T47D (cell line): ENCODE measurements around the gene TOR1B.
"Not testable (repeated sequence)": the region's sequence is repeated elsewhere in the genome, so short reads cannot be mapped to it uniquely, and the experiment has no call there.

Source experiments
- DNase-seq, 2 experiments: peaks; one replicate each; pipeline versions ENCODE4 v3.0.0 to v3.0.0-alpha.2; 2011 to 2012; ENCODE audit warnings: low read depth in 1 of 2, low spot score in 1 of 2
- JUND ChIP-seq: IDR thresholded peaks from 2 replicates; pipeline ENCODE4 v1.6.1; 2012; ENCODE audit warnings: low read depth
- in situ Hi-C: cut with HindIII; loops from 2 replicates; pipeline ENCODE4 v1.10.0; 2016; ENCODE audit warnings: low sequenced_read_pairs, low pct_unique_long_range_greater_than_20kb

The TOR1B gene

GRCh38 chr9:129779560-129780190, 23.3 kb upstream of the TOR1B start:
- TF ChIP-seq JUND = no peak
- DNase-seq = no peak
- in situ Hi-C loops = no loop called here

GRCh38 chr9:129781131-129781530, 21.9 kb upstream of the TOR1B start:
- in situ Hi-C loops = no loop called here
- TF ChIP-seq JUND = no peak

GRCh38 chr9:129781981-129782380, 21.0 kb upstream of the TOR1B start:
- in situ Hi-C loops = no loop called here
- no peak for DNase-seq
- TF ChIP-seq JUND = no peak

More at GRCh38 chr9:129781131-129781530, 21.9 kb upstream of the TOR1B start:
- DNase-seq = no peak

GRCh38 chr9:129783516-129784361, 19.2 kb upstream of the TOR1B start:
- in situ Hi-C loops = no loop called here
- DNase-seq = peak; percentile 81 to 86
- no peak for TF ChIP-seq JUND

GRCh38 chr9:129784970-129785369, 18.0 kb upstream of the TOR1B start:
- in situ Hi-C loops, DNase-seq: not testable (repeated sequence)

- no peak for DNase-seq
- in situ Hi-C loops = no loop called here
- TF ChIP-seq JUND = no peak
These were observed 17.1 kb upstream of the TOR1B start for GRCh38 chr9:129785866-129786265.

GRCh38 chr9:129786481-129786880, 16.5 kb upstream of the TOR1B start:
- TF ChIP-seq JUND = no peak
- no peak for DNase-seq
- in situ Hi-C loops = no loop called here

GRCh38 chr9:129794549-129794948, 8.4 kb upstream of the TOR1B start:
- DNase-seq = no peak
- no peak for TF ChIP-seq JUND
- in situ Hi-C loops = no loop called here

GRCh38 chr9:129796029-129796428, 7.0 kb upstream of the TOR1B start:
- not testable (repeated sequence) for DNase-seq

GRCh38 chr9:129798973-129799372, 4.0 kb upstream of the TOR1B start:
- DNase-seq = no peak
- in situ Hi-C loops = no loop called here
- no peak for TF ChIP-seq JUND

More at GRCh38 chr9:129796029-129796428, 7.0 kb upstream of the TOR1B start:
- in situ Hi-C loops = not testable (repeated sequence)

GRCh38 chr9:129801504-129801903, 1.5 kb upstream of the TOR1B start:
- in situ Hi-C loops = no loop called here
- no peak for DNase-seq
- TF ChIP-seq JUND = no peak

- in situ Hi-C loops = no loop called here
- no peak for DNase-seq
These were observed 684 bp downstream of the TOR1B start for GRCh38 chr9:129803676-129804060.

GRCh38 chr9:129806061-129806460, 3.1 kb downstream of the TOR1B start:
- in situ Hi-C loops = no loop called here
- no peak for TF ChIP-seq JUND
- no peak for DNase-seq

More at GRCh38 chr9:129803676-129804060, 684 bp downstream of the TOR1B start:
- no peak for TF ChIP-seq JUND
